Subcutaneous abdominal adipose tissue (tissue), 5 donors: ENCODE results near the gene FBXL2.

Experiments used
- H3K27ac ChIP-seq: one replicate; pipeline ENCODE4 v1.7.0; 2013; ENCODE audit warnings: low read depth, mild to moderate bottlenecking, inconsistent platforms, low read length, moderate library complexity
- H3K27me3 ChIP-seq, 5 donors: one replicate each; pipeline ENCODE4 v1.7.0; 2013; ENCODE audit warnings: low read length in 5 of 5, inconsistent platforms in 1 of 5; ENCODE audit not compliant: control insufficient read depth in 5 of 5, insufficient read depth in 4 of 5
- H3K36me3 ChIP-seq, 5 donors: one replicate each; pipeline ENCODE4 v1.7.0; 2013; ENCODE audit warnings: low read length in 5 of 5; ENCODE audit not compliant: control insufficient read depth in 5 of 5, insufficient read depth in 5 of 5
- H3K4me1 ChIP-seq, 5 donors: one replicate each; pipeline ENCODE4 v1.7.0; 2013; ENCODE audit warnings: low read length in 5 of 5, mild to moderate bottlenecking in 3 of 5, moderate library complexity in 1 of 5; ENCODE audit not compliant: control insufficient read depth in 5 of 5, insufficient read depth in 5 of 5
- H3K4me3 ChIP-seq, 5 donors: one replicate each; pipeline ENCODE4 v1.7.0; 2013; ENCODE audit warnings: low read length in 5 of 5, low read depth in 1 of 5
- H3K9ac ChIP-seq, 5 donors: one replicate each; pipeline ENCODE4 v1.7.0; 2013; ENCODE audit warnings: low read length in 5 of 5, mild to moderate bottlenecking in 4 of 5, moderate library complexity in 3 of 5
- H3K9me3 ChIP-seq, 5 donors: one replicate each; pipeline ENCODE4 v1.7.0; 2013; ENCODE audit warnings: low read length in 5 of 5; ENCODE audit not compliant: control insufficient read depth in 5 of 5
- donor health status: healthy.
- donor health status: healthy.
- donor health status: healthy.
- donor health status: healthy.
- donor health status: healthy.

Gene FBXL2

GRCh38 chr3:33377931-33378330, 100.7 kb downstream of the FBXL2 start:
- Histone ChIP-seq H3K9me3 (no peaks in the 10 kb centered on the region), H3K27ac (no peak overlapping the region), H3K9ac (no peak overlapping the region), H3K27me3 (no peaks in the 10 kb centered on the region), H3K4me1 (peaks cover 0 to 15% (median 8%) of the 10 kb centered on the region in 5 donors), H3K4me3 (no peak overlapping the region), H3K36me3 (peaks cover 4 to 45% (median 32%) of the 10 kb centered on the region in 5 donors)

- peaks cover 0 to 13% (median 8%) of the 10 kb centered on the region in 5 donors for H3K4me1 ChIP-seq
- no peaks in the 10 kb centered on the region for H3K27me3 ChIP-seq
- H3K9ac ChIP-seq = peak overlapping the region in 1 of 5 donors; percentile 39
- H3K4me3 ChIP-seq = no peak overlapping the region
- H3K27ac ChIP-seq = no peak overlapping the region
- peaks cover 5 to 52% (median 33%) of the 10 kb centered on the region in 5 donors for H3K36me3 ChIP-seq
- H3K9me3 ChIP-seq = no peaks in the 10 kb centered on the region
These were observed 103.4 kb downstream of the FBXL2 start for GRCh38 chr3:33380653-33381052.

- H3K36me3 ChIP-seq = peaks cover 22 to 60% (median 42%) of the 10 kb centered on the region in 5 donors
These were observed 106.7 kb downstream of the FBXL2 start for GRCh38 chr3:33383951-33384350.

GRCh38 chr3:33385423-33385822, 108.2 kb downstream of the FBXL2 start:
- Histone ChIP-seq H3K27me3 (no peaks in the 10 kb centered on the region), H3K27ac (no peak overlapping the region), H3K4me3 (no peak overlapping the region), H3K4me1 (no peaks in the 10 kb centered on the region), H3K36me3 (peaks cover 28 to 70% (median 55%) of the 10 kb centered on the region in 5 donors), H3K9me3 (no peaks in the 10 kb centered on the region), H3K9ac (no peak overlapping the region)

More at GRCh38 chr3:33383951-33384350, 106.7 kb downstream of the FBXL2 start:
- no peaks in the 10 kb centered on the region for H3K27me3 ChIP-seq
- H3K27ac ChIP-seq = no peak overlapping the region
- H3K4me1 ChIP-seq = no peaks in the 10 kb centered on the region
- no peaks in the 10 kb centered on the region for H3K9me3 ChIP-seq
- H3K4me3 ChIP-seq = no peak overlapping the region
- no peak overlapping the region for H3K9ac ChIP-seq

- H3K9me3 ChIP-seq = no peaks in the 10 kb centered on the region
- peaks cover 39 to 73% (median 62%) of the 10 kb centered on the region in 5 donors for H3K36me3 ChIP-seq
- no peaks in the 10 kb centered on the region for H3K4me1 ChIP-seq
- H3K9ac ChIP-seq = no peak overlapping the region
- H3K27ac ChIP-seq = no peak overlapping the region
- H3K27me3 ChIP-seq = no peaks in the 10 kb centered on the region
- no peak overlapping the region for H3K4me3 ChIP-seq
These were observed 109.4 kb downstream of the FBXL2 start for GRCh38 chr3:33386631-33387030.

- peaks cover 40 to 84% (median 76%) of the 10 kb centered on the region in 5 donors for H3K36me3 ChIP-seq
- no peaks in the 10 kb centered on the region for H3K4me1 ChIP-seq
- H3K9ac ChIP-seq = no peak overlapping the region
- H3K9me3 ChIP-seq = no peaks in the 10 kb centered on the region
- H3K27me3 ChIP-seq = no peaks in the 10 kb centered on the region
- no peak overlapping the region for H3K27ac ChIP-seq
- no peak overlapping the region for H3K4me3 ChIP-seq
These were observed 111.3 kb downstream of the FBXL2 start for GRCh38 chr3:33388374-33389100.

GRCh38 chr3:33389908-33390307, 112.7 kb downstream of the FBXL2 start:
- Histone ChIP-seq H3K9me3 (no peaks in the 10 kb centered on the region), H3K36me3 (peaks cover 44 to 79% (median 74%) of the 10 kb centered on the region in 5 donors), H3K27ac (no peak overlapping the region)

GRCh38 chr3:33391255-33391995, 114.2 kb downstream of the FBXL2 start:
- Histone ChIP-seq H3K4me1 (no peaks in the 10 kb centered on the region), H3K36me3 (peaks cover 41 to 79% (median 72%) of the 10 kb centered on the region in 5 donors), H3K4me3 (no peak overlapping the region), H3K9ac (no peak overlapping the region), H3K27me3 (no peaks in the 10 kb centered on the region), H3K27ac (peak overlapping the region; percentile 51), H3K9me3 (no peaks in the 10 kb centered on the region)

More at GRCh38 chr3:33389908-33390307, 112.7 kb downstream of the FBXL2 start:
- H3K9ac ChIP-seq = no peak overlapping the region
- no peaks in the 10 kb centered on the region for H3K27me3 ChIP-seq
- no peak overlapping the region for H3K4me3 ChIP-seq
- no peaks in the 10 kb centered on the region for H3K4me1 ChIP-seq

- Histone ChIP-seq H3K27ac (peak overlapping the region; percentile 51), H3K4me3 (no peak overlapping the region), H3K36me3 (peaks cover 40 to 79% (median 73%) of the 10 kb centered on the region in 5 donors)
These were observed 114.9 kb downstream of the FBXL2 start for GRCh38 chr3:33392144-33392543.

GRCh38 chr3:33392703-33393125, 115.5 kb downstream of the FBXL2 start:
- no peak overlapping the region for H3K9ac ChIP-seq
- no peaks in the 10 kb centered on the region for H3K4me1 ChIP-seq
- no peak overlapping the region for H3K4me3 ChIP-seq
- H3K36me3 ChIP-seq = peaks cover 46 to 81% (median 74%) of the 10 kb centered on the region in 5 donors
- peak overlapping the region; percentile 51 for H3K27ac ChIP-seq
- H3K9me3 ChIP-seq = no peaks in the 10 kb centered on the region
- H3K27me3 ChIP-seq = no peaks in the 10 kb centered on the region

More at GRCh38 chr3:33392144-33392543, 114.9 kb downstream of the FBXL2 start:
- Histone ChIP-seq H3K4me1 (no peaks in the 10 kb centered on the region), H3K27me3 (no peaks in the 10 kb centered on the region), H3K9me3 (no peaks in the 10 kb centered on the region), H3K9ac (no peak overlapping the region)
